CD4-positive, alpha-beta T cell treated with Interferon gamma for 1 hour (primary cell): ENCODE data around the gene PREX1.
"Not testable (repeated sequence)": the region's sequence is repeated elsewhere in the genome, so short reads cannot be mapped to it uniquely, and the experiment has no call there.

Experiments used
- DNase-seq: peaks from one replicate; pipeline ENCODE4 v3.0.0-alpha.2; 2020

Gene PREX1

DNA sequence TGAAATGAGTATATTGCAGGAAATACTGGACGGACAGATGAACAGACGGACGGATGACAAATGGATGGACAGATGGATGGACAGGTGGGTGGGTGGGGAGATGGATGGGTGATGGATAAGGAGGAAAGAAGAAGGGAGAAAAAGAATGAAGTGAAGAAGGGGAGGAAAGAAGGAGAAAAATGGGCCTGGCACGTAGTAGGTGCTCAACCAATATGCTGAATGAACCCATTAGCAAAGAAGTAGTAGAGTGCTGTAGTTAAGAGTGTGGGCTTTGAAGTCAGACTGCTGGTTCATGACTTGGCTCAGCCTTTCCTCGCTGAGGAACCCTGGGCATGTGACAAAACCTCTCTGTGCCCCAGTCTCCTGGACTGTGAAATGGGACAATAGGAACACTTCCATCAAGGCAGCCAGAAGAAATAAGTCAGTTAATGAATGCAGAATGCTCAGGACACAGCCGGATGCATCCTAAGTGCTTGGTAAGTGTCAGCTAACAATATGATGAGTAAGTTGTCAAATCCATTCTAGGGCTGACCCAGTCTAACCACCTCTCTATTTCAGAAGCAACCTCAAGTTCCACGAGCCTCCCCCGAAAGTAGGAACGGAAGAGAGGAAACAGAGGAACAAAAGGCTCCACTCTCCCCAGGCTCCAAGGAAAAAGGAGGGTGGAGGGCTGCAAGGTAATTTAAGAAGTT is 37.9 kb downstream of the PREX1 start:
- DNase-seq: no peak

GRCh38 chr20:48789185-48789668 is 38.6 kb downstream of the PREX1 start:
- DNase-seq: no peak

DNA sequence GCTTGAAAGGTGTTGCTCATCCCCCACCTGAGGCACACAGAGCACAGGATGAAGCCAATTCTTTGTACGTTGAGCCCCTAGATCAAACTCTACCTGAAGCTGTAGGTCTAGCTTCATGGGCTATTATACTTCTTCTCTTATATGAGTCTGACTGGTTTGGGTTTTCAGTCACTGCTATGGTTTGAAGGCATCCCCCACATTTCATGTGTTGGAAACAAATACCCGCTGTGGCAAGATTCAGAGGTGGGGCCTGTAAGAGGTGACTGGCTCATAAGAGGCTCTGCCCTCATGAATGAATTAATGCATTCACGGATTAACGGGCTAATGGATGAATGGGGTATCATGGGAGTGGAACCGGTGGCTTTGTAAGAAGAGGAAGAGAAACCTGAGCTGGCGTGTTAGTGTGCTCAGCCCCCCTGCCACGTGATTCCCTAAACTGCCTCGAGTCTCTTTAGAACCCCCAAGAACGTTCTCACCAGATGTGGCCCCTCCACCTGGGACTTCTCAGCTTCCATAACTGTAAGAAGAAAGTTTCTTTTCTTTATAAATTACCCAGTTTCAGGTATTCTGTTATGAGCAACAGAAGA is 39.2 kb downstream of the PREX1 start:
- peak; percentile 39 for DNase-seq

- DNase-seq: no peak
Measured at GRCh38 chr20:48787861-48788375, 39.9 kb downstream of the PREX1 start.

- no peak for DNase-seq
Measured at GRCh38 chr20:48786951-48787705, 40.7 kb downstream of the PREX1 start.

GRCh38 chr20:48785801-48786200 is 42.0 kb downstream of the PREX1 start:
- no peak for DNase-seq

DNA sequence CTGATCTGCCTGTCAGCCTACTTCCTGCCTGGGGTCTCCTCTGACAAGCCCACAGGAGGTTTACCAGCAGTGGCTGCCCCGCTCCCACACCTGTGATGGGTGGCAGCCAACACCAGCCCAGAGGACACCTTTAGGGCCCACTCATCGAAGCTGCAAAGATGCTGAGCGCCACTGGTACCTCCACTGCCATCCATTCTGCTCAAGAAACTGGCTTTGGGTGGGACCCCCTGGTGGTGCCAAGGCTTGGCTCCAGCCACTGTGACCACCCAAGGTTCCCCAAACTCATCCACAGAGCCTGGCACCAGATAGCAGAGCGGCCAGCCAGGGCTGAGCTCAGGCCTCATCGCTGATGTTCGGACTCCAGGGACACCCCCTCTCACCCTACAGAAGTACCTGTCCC is 42.5 kb downstream of the PREX1 start:
- no peak for DNase-seq

- no peak for DNase-seq
Measured at GRCh38 chr20:48784273-48784641, 43.5 kb downstream of the PREX1 start.

DNA sequence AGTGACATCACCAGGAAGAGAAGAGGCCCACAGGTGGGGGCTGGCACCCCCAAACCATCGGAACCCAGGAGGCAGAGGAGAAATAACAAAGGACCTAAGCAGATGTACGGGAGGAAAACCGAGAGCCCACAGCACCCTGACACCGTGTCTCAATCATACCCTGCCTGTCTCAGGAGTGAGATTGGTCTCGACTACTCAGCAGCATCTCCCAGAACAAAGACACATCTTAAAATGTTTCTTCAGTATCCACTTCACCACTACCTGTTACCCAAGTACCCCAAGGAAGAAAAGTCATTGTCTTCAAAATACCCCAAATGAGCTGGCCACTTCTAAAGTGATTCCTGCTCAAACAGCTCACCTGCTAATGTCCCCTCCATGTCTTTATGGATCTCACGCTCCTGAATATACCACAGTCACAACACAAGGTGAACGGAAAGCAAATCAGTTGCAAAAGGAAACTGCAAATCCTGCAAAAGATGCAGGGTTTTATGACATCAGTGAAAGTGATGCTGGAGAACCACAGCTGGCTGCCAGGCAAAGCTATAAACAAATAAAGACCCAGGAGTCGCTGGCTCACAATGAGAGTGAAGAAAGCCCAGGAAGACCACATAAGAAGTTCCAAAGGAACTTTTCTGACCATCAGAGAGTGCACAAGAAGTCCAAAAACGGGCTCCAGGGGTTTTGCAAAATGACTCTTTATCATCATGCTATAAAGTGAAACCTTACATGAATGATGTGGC is 44.1 kb downstream of the PREX1 start:
- DNase-seq: peak; percentile 31

DNA sequence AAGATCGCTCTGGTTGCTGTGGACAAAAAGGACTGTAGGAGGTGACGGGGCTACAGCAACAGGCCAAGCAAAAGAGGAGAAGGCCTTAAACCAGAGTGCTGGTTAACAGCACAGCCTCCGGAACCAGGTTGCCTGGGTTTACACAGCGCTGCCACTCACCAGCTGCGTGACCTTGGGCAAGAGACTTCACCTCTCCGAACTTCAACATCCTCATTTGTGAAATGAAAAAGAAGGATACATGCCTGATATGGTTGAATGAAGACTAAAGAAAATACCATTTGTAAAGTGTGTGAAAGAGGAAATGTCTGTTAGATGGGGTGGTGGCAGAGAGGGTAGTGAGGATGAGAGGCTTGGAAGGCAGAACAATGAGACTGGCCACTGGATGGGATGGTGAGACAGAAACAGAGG is 44.9 kb downstream of the PREX1 start:
- no peak for DNase-seq

GRCh38 chr20:48782053-48782452 is 45.7 kb downstream of the PREX1 start:
- no peak for DNase-seq

GRCh38 chr20:48781634-48782033 is 46.2 kb downstream of the PREX1 start:
- no peak for DNase-seq

GRCh38 chr20:48779435-48779834 is 48.4 kb downstream of the PREX1 start:
- no peak for DNase-seq

- DNase-seq: no peak
Measured at GRCh38 chr20:48777821-48778220, 50.0 kb downstream of the PREX1 start.

DNA sequence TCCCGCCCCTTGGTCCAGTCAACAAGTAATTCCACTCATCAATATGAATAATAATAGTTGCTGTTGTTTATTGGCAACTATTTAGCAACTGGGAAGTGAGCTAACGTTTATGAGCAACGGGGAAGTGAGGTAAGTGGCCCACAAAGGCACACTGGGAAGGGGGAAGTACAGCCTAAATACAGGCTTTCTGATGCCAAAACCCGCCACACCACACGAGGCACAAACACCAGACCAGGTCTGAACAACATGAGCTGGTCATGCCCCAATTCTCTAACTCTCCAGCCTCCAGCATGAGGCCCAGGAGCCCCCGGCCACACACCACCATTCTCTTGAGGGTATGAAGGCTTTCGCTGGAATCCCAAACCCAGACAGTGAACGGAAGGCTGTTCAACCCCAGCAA is 50.8 kb downstream of the PREX1 start:
- peak; percentile 63 for DNase-seq

DNA sequence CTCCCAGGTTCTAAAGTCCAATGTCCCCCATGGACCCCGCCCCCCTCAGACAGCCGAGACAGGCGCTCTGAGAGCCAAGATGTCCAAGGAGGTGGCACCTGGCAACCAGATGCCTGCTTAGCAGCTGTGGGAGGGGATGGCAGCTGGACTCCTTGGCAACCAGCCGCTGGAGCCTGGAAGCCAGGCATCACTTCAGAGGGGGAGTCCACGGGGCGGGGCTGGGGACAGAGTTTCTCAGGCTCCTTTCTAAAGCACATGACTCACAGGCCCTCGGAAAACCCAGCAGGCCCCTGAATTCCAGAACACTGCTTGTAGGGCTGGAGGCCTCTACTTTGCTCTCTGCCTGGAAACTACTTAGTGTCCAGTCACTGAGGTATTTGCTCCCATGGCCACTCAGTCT is 51.5 kb downstream of the PREX1 start:
- peak; percentile 44 for DNase-seq

DNA sequence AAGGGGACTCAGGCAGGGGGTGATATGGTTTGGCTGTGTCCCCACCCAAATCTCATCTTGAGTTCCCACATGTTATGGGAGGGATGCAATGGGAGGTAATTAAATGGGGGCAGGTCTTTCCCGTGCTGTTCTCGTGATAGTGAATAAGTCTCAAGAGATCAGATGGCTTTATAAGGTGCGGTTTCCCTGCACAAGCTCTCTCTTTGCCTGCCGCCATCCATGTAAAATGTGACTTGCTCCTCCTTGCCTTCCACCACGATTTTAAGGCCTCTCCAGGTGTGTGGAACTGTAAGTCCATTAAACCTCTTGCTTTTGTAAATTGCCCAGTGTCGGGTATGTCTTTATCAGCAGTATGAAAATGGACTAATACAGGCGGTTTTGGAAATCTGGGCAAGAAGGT is 52.3 kb downstream of the PREX1 start:
- DNase-seq: not testable (repeated sequence)

- no peak for DNase-seq
Measured at GRCh38 chr20:48774696-48775095, 53.1 kb downstream of the PREX1 start.

DNA sequence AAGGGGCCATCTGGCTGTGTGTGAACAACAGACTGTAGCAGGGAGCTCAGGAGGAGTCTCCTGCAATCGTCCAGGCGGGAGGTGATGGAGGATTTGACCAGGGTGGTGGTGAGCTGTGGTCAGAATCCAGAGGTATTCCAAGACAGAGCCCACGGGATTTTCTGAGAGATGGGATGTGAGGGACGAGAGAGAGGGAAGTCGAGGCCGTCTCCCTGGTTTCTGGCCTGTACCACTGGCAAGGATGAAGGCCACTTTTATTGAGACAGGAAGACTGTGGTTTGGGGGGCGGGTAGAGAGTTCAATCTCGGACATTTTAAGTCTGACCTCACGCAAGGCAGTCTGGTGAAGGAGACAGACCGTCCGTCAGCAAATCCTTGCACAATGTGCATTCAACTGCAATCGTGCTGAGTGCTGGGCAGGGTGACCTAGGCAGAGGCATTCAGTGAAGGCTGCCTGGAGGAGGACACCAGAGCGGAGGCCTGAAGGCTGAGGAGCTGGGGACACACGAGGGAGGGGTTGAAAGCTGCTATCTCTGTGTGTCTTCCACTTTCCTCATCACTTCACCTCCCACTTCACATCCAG is 53.9 kb downstream of the PREX1 start:
- DNase-seq: peak; percentile 57

GRCh38 chr20:48772183-48772976 is 55.4 kb downstream of the PREX1 start:
- peak; percentile 68 for DNase-seq

DNA sequence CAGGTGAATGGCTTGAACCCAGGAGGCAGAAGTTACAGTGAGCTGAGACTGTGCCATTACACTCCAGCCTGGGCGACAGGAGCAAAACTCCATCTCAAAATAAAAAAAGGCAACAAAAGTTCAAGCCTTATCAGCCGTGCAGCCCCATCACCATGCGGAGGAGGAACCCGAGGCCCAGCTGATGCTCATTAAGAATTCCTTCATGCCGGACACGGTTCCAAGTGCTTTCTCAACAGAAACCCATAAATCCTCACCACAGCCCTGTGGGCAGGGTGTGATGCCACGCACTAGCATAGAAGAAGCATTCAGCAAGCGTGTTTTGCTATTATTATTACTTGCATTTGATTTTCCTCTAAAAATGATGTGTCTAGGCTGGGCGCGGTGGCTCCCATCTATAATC is 56.3 kb downstream of the PREX1 start:
- DNase-seq: no peak
